Duodenal mucosa (tissue), 2 donors: ENCODE results near the gene ARIH2.
A peak's percentile ranks its signal among the peaks of the same experiment; 100 is the strongest.

Experiments
- H3K27ac ChIP-seq: one replicate; pipeline ENCODE4 v1.7.0; 2013; ENCODE audit warnings: low read depth, low read length
- H3K27me3 ChIP-seq, 2 donors: one replicate each; pipeline ENCODE4 v1.7.0; 2013; ENCODE audit warnings: low read length in 2 of 2, control low read depth in 1 of 2; ENCODE audit not compliant: insufficient read depth in 2 of 2, control insufficient read depth in 1 of 2
- H3K36me3 ChIP-seq, 2 donors: one replicate each; pipeline ENCODE4 v1.7.0; 2013; ENCODE audit warnings: low read length in 2 of 2, control low read depth in 1 of 2; ENCODE audit not compliant: insufficient read depth in 2 of 2, control insufficient read depth in 1 of 2
- H3K4me1 ChIP-seq, 2 donors: one replicate each; pipeline ENCODE4 v1.7.0; 2013; ENCODE audit warnings: low read length in 2 of 2, control low read depth in 1 of 2; ENCODE audit not compliant: insufficient read depth in 2 of 2, control insufficient read depth in 1 of 2
- H3K4me3 ChIP-seq, 2 donors: one replicate each; pipeline ENCODE4 v1.7.0; 2013; ENCODE audit warnings: low read length in 2 of 2, low read depth in 1 of 2
- H3K9ac ChIP-seq, 2 donors: one replicate each; pipeline ENCODE4 v1.7.0; 2013; ENCODE audit warnings: low read length in 2 of 2, low read depth in 1 of 2
- H3K9me3 ChIP-seq, 2 donors: one replicate each; pipeline ENCODE4 v1.7.0; 2013; ENCODE audit warnings: low read length in 2 of 2, control low read depth in 1 of 2; ENCODE audit not compliant: control insufficient read depth in 1 of 2

Gene ARIH2

GRCh38 chr3:49025005-49025792 is 106.6 kb downstream of the ARIH2 start:
- Histone ChIP-seq H3K4me3 (no peak overlapping the region), H3K27me3 (no peaks in the 10 kb centered on the region), H3K36me3 (peaks cover 28 to 39% of the 10 kb centered on the region in 2 donors), H3K9ac (peak overlapping the region in 1 of 2 donors; percentile 7), H3K9me3 (no peaks in the 10 kb centered on the region), H3K27ac (no peak overlapping the region), H3K4me1 (peaks cover 32 to 53% of the 10 kb centered on the region in 2 donors)

- Histone ChIP-seq H3K4me3 (peak overlapping the region in 1 of 2 donors; percentile 5), H3K27me3 (no peaks in the 10 kb centered on the region), H3K4me1 (peaks cover 29 to 48% of the 10 kb centered on the region in 2 donors), H3K36me3 (peaks cover 31 to 45% of the 10 kb centered on the region in 2 donors), H3K9ac (no peak overlapping the region), H3K27ac (no peak overlapping the region), H3K9me3 (no peaks in the 10 kb centered on the region)
These were observed 107.3 kb downstream of the ARIH2 start for GRCh38 chr3:49025793-49026520.

- peaks cover 34 to 50% of the 10 kb centered on the region in 2 donors for H3K36me3 ChIP-seq
- H3K27ac ChIP-seq = no peak overlapping the region
- no peaks in the 10 kb centered on the region for H3K9me3 ChIP-seq
- no peak overlapping the region for H3K9ac ChIP-seq
- H3K4me1 ChIP-seq = peaks cover 29 to 48% of the 10 kb centered on the region in 2 donors
- no peaks in the 10 kb centered on the region for H3K27me3 ChIP-seq
- no peak overlapping the region for H3K4me3 ChIP-seq
These were observed 107.9 kb downstream of the ARIH2 start for GRCh38 chr3:49026536-49026935.

GRCh38 chr3:49027634-49028033 is 109.0 kb downstream of the ARIH2 start:
- H3K36me3 ChIP-seq = peaks cover 45 to 61% of the 10 kb centered on the region in 2 donors
- H3K9ac ChIP-seq = peak overlapping the region in 1 of 2 donors; percentile 75
- H3K27ac ChIP-seq = no peak overlapping the region
- no peak overlapping the region for H3K4me3 ChIP-seq
- H3K9me3 ChIP-seq = no peaks in the 10 kb centered on the region
- peaks cover 27 to 45% of the 10 kb centered on the region in 2 donors for H3K4me1 ChIP-seq
- no peaks in the 10 kb centered on the region for H3K27me3 ChIP-seq

DNA sequence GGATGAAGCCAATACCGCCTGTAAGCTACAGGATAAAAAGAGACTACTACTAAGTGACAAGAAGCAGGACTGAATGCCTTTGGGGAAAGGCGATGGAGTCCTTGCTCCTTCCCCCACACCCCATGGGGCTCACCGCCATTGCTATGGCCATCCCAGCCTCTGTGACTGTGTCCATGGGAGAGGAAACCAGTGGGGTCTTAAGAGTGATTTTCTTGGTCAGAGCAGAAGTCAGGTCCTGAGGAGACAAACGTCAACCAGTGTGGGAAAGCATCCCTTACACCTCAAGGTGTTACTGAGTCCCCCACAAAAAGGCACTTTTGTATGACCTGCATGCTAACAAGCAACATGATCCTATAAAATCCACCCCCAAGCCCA is 109.6 kb downstream of the ARIH2 start:
- Histone ChIP-seq H3K4me1 (peaks cover 20 to 39% of the 10 kb centered on the region in 2 donors), H3K4me3 (peak overlapping the region; percentile 64 to 90), H3K36me3 (peaks cover 51 to 68% of the 10 kb centered on the region in 2 donors), H3K27me3 (no peaks in the 10 kb centered on the region), H3K9ac (peak overlapping the region; percentile 75 to 98), H3K27ac (no peak overlapping the region), H3K9me3 (no peaks in the 10 kb centered on the region)

DNA sequence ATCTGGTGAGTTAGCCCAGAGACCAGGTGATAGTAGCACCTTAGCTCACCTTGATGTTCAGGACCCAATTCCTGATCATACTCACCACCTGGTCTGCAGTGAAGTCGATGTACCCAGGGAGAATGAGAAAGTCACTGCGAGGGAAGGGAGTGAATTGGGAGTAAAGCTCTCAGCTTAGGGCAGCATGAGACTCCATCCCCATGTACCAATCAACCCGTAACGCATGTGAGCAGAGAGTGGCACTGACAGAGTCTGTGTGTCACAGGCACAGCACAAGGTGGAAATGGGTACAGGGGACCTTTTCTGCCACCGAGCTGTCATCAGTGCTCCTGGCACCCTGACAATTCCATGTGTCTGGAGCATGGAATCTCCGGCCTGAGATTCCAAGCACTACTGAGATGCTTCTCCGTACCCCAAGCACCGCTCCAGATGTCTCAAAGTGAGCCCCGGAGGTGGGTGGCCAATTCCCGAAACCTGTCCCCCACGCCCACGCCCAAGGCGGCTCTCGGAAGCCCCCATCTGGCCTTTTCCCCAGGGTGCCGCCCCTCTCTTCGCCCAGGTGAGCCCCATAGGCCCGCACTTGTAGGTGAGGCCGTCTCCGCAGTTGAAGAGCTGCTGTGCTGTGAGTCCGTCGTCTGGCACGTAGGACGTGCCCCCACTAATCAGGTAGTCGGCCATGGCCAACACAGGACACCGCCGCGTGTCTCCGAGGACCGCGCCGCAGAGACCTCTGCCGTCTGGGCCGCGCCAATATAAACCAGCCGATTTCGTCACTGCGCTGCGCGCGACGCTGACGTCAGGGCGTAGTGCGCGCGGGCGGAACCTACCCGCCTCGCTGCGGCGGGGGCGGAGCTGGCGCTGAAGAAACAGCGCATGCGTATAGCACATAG is 110.3 kb downstream of the ARIH2 start, which contains the start of gene IMPDH2:
Gene IMPDH2 (minus strand): TSS at position 726 of the 890 bp plus-strand sequence. CDS start 48 bp downstream, at position 678.
- Histone ChIP-seq H3K36me3 (peaks cover 50 to 68% of the 10 kb centered on the region in 2 donors), H3K9ac (peak within 1 kb of the TSS; percentile 75 to 98), H3K27me3 (no peaks in the 10 kb centered on the region), H3K9me3 (no peaks in the 10 kb centered on the region), H3K4me3 (peak within 1 kb of the TSS; percentile 64 to 90), H3K4me1 (peaks cover 20 to 32% of the 10 kb centered on the region in 2 donors), H3K27ac (peak within 1 kb of the TSS; percentile 80)

DNA sequence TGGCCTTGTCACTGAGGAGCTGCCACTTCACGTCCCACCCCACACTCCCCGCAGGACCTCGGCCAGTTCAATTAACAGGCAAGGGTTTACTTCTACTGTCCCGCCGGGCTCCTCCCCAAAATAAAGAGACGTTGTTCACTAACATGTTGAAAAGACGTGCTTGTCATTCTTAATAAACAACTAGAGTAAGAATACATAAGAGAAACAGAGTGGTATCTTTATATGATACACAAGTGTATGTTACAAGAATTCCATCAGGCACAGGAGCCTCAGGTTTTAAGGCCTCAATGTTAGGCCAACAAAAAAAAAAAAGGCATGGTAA is 110.9 kb downstream of the ARIH2 start:
- peak overlapping the region; percentile 75 to 98 for H3K9ac ChIP-seq

GRCh38 chr3:49030321-49030720 is 111.7 kb downstream of the ARIH2 start:
- Histone ChIP-seq H3K9me3 (no peaks in the 10 kb centered on the region), H3K4me3 (no peak overlapping the region), H3K4me1 (peaks cover 18 to 24% of the 10 kb centered on the region in 2 donors), H3K9ac (no peak overlapping the region), H3K27ac (no peak overlapping the region), H3K36me3 (peaks cover 39 to 67% of the 10 kb centered on the region in 2 donors), H3K27me3 (no peaks in the 10 kb centered on the region)

More for the DNA sequence above, 110.9 kb downstream of the ARIH2 start:
- peak overlapping the region; percentile 80 for H3K27ac ChIP-seq
- peaks cover 47 to 67% of the 10 kb centered on the region in 2 donors for H3K36me3 ChIP-seq
- H3K4me1 ChIP-seq = peaks cover 20 to 30% of the 10 kb centered on the region in 2 donors
- peak overlapping the region; percentile 64 to 90 for H3K4me3 ChIP-seq
- H3K27me3 ChIP-seq = no peaks in the 10 kb centered on the region
- no peaks in the 10 kb centered on the region for H3K9me3 ChIP-seq

DNA sequence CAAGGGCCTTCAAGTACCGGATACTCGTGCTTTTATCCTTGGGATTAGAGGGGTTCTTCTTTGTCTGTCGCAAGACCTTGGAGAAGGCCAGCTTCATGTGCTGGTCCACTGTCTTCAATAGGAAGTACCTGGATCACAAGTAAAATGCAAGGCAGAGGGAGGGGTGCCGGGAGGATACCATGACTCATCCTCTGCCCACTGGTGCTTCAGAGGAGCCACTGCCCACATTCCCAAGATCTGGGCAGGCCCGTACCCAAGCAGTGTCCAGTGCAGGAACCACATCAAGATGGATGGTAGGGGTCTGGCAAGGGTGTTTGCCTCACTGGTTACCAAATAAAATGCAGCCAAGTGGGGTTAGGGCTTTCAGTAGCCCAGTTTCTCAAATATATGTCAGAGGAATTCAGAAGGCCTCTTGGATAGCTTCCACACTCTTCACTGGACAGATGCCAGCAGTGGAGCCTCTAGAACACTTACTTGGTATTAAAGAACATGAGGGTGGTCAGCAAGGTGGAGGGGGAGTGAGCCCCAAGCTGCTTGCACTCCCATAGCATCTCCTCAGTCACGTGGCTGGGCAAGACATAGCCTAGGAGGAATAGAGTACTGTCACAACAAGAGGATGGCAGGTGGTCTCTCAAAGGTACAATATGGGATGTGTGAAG is 114.1 kb downstream of the ARIH2 start:
- Histone ChIP-seq H3K27me3 (no peaks in the 10 kb centered on the region), H3K9me3 (no peaks in the 10 kb centered on the region), H3K4me1 (peaks cover 11 to 14% of the 10 kb centered on the region in 2 donors), H3K36me3 (peaks cover 28 to 59% of the 10 kb centered on the region in 2 donors), H3K4me3 (no peak overlapping the region), H3K27ac (no peak overlapping the region), H3K9ac (no peak overlapping the region)
